GM12872 (cell line): ENCODE measurements around the gene RNF223.

Source experiments
- CTCF ChIP-seq: IDR thresholded peaks from 3 replicates; pipeline ENCODE4 v1.5.1; 2011; ENCODE audit warnings: low read depth, mild to moderate bottlenecking, low read length, moderate library complexity; ENCODE audit not compliant: insufficient read depth

The RNF223 gene

GRCh38 chr1:1073743-1074587 is at the start of gene RNF223:
TSS of gene RNF223 (minus strand) at chr1:1074306. CDS start at chr1:1072566, 1,740 bp downstream.
- TF ChIP-seq CTCF = no peak

DNA sequence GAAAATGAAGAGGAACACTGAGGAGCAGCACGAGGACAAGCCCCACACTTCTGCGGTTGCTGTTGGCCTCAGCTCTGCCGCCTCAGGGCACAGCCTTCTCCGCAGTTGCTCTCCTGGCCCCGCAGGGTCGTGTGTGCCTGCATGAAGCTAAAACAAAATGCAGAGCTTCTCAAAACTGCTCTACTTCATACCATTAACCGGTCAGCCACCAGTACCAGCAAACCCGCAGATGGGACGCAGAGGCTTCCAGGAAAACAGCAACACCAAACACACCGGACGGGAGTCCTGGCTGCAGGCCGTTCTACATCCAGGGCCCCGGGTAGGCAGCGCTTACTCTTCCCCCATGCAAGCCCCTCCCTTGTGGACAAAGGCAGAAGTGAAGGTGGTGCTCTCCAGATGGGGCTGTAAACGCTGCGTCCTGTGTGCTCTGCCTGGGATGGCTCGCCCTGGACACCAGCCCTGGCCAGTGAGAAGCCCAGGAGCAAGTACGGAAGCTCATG is 48.9 kb upstream of the RNF223 start:
- no peak for TF ChIP-seq CTCF

DNA sequence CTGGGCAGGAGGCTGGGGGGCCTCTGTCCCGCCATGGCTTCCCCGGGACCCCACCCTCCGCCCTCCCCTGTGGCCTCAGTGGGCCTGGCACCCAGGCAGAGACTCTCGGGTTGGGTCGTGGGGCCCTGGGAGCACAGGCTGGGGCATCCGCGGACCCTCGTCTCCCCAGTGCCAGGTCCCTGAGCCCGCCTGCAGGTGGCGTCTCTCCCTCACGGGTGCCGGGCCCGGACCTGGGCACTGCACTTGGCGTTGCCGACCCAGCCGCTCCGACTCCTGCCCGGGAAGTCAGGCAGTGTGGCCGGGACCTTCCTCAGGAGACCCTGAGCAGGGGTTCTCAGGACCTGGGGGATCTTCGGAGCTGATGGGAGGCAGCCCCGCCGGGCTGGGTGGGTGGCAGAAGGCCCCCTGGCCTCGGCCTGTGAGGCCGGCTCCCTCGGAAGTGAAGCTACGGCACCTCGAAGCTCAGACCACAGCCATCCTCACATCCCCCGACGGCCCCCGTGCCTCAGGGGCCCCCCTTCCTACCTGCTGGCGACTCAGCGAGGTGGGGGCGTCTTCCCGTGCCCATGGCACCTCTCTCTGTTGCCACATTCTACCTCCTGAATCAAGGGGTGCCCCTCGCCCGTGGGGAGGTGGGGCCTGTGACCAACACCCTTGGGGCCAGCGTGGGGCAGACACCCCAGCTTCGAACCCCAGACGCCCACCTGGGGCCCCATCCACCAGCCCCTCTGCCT is 48.1 kb upstream of the RNF223 start:
- peak; percentile 82 for TF ChIP-seq CTCF

- no peak for TF ChIP-seq CTCF
These were observed 47.5 kb upstream of the RNF223 start for GRCh38 chr1:1121611-1122077.

DNA sequence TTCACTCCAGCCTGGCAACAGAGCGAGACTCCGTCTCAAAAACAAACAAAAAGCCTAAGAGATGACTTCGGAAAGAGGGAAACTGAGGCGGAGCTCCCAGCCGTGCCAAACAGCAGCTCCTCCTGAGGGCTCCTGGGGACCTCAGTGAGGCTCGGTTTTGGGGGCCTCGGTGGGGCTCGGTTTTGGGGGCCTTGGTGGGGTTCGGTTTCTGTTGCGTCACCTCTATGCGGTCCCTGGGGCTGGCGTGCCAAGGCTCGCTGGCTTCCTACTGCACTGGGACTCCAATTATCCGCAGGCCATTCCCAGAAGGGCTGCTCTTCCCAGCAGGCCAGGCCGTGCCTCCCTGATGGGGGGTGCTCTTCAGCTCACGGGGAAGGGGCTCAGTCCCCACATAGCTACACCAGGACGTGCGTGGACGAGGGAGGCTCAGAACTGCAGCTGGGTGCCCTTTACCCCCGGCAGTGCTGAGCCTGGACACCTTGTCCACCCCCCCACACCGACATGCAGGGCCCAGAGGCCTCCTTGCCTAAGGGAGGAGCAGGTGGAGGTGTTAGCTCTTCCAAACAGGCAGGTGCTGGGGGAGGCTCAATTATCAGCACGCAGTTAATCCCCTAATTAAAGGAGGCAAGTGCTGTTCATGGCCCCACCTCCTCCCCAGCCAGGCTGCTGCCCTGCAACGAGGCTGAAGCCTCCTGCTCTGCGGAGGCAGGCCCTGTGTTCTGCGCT is 46.9 kb upstream of the RNF223 start:
- TF ChIP-seq CTCF = no peak

GRCh38 chr1:1120096-1120495 is 46.0 kb upstream of the RNF223 start:
- no peak for TF ChIP-seq CTCF
